Fibroblast of mammary gland (primary cell): Measurements from ENCODE around the gene ENPP1.
"Not testable (repeated sequence)": the region's sequence is repeated elsewhere in the genome, so short reads cannot be mapped to it uniquely, and the experiment has no call there.

Experiments
- DNase-seq: peaks from one replicate; pipeline ENCODE4 v3.0.0-alpha.2; 2010; ENCODE audit warnings: low read depth
- H3K4me3 ChIP-seq: 2 replicates; pipeline ENCODE4 v1.5.1; 2011; ENCODE audit warnings: low read depth, mild to moderate bottlenecking, low read length, moderate library complexity; ENCODE audit not compliant: control insufficient read depth
- CTCF ChIP-seq: conservative IDR thresholded peaks from 2 replicates; pipeline ENCODE4 v1.5.1; 2011; ENCODE audit warnings: low read depth, low read length, inconsistent platforms; ENCODE audit not compliant: control insufficient read depth, insufficient read depth

Gene ENPP1

DNA sequence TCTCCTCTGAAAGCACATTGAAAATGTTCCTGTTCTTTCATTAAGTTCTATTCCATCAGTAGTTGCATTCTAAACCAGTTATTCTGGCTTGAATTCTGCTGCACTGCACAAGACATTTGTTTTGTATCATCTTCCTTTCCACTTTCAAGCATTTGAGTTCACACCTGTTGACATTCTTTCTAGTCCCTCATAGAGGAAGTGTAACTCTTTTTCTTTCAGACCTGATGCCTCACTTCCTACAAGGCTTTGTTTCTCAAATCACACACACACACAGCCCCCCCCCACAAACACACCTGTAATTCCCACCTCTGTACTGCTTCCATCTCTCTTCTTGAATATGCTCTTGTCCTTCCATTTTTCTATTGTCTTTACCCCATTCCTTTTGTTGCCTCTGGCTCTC, 92.4 kb downstream of the ENPP1 start:
- DNase-seq: no peak
- H3K4me3 ChIP-seq: no peak overlapping the region
- TF ChIP-seq CTCF: no peak

DNA sequence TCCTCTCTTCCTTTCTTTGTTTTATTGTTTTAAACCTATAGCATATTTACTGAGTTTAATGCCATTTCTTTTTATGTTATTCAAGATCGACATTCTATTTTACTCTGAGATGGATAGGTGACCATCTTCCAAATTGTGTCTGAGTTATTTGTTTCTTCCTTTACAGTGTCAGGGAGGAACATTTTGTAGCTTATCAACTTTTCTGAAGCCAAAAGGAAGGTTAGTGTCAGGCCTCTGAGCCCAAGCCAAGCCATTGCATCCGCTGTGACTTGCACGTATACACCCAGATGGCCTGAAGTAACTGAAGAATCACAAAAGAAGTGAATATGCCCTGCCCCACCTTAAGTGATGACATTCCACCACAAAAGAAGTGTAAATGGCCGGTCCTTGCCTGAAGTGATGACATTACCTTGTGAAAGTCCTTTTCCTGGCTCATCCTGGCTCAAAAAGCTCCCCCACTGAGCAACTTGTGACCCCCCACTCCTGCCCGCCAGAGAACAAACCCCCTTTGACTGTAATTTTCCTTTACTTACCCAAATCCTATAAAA, 93.6 kb downstream of the ENPP1 start:
- not testable (repeated sequence) for DNase-seq, H3K4me3 ChIP-seq

GRCh38 chr6:131903734-131904133, 95.9 kb downstream of the ENPP1 start:
- peak; percentile 49 for DNase-seq
- not testable (repeated sequence) for H3K4me3 ChIP-seq

DNA sequence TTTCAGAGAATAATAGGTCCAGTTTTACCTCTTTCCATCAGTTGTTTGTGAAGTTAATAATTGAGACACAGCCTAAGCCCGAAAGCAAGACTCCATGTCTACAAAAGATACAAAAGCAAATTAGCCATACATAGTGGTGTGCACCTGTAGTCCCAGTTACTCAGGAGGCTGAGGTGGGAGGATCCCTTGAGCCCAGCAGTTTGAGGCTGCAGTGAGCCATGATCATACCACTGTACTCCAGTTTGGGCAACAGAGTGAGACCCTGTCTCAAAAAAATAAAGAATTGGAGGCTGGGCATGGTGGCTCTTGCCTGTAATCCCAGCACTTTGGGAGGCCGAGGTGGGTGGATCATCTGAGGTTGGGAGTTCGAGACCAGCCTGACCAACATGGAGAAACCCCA, 101.0 kb downstream of the ENPP1 start:
- H3K4me3 ChIP-seq, DNase-seq: not testable (repeated sequence)

GRCh38 chr6:131909408-131910218, 101.8 kb downstream of the ENPP1 start:
- DNase-seq: peak; percentile 76
- TF ChIP-seq CTCF: peak; percentile 96

DNA sequence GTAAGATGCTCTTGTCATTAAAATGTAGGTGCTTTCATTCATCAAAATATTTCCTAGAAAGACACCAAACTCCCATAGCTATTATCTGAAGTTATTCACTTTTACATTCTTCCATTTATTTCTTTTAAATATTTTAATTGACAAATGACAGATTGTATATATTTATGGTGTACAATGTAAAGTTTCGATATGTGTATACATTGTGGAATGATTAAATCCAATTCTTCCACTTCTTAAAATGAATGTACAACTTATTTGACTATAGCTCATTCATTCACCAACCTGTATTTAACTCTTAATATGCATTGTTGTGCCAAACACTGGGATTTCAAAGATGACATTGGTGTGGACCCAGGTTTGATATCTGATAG, 102.4 kb downstream of the ENPP1 start:
- no peak for DNase-seq
- TF ChIP-seq CTCF: no peak

More at GRCh38 chr6:131909408-131910218, 101.8 kb downstream of the ENPP1 start:
- no peak overlapping the region for H3K4me3 ChIP-seq

DNA sequence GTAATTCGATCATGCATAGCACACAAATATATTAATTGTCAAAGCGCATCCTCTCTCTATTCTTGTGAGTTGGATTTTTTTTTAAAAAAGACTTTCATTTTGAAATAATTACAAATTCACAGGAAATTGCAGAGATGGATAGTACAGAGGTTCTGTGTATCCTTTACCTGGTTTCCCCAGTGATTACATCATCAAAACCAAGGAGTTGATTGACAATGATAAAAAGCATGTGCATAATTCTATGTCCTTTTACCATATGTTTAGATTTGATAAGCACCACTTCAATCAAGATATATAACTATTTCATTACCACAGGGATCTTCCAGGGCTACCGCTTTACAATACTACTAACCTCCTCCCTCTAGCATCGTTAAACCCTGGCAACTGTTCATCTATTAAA, 103.1 kb downstream of the ENPP1 start:
- no peak overlapping the region for H3K4me3 ChIP-seq
- no peak for TF ChIP-seq CTCF
- no peak for DNase-seq

More for the DNA sequence above, 102.4 kb downstream of the ENPP1 start:
- no peak overlapping the region for H3K4me3 ChIP-seq

DNA sequence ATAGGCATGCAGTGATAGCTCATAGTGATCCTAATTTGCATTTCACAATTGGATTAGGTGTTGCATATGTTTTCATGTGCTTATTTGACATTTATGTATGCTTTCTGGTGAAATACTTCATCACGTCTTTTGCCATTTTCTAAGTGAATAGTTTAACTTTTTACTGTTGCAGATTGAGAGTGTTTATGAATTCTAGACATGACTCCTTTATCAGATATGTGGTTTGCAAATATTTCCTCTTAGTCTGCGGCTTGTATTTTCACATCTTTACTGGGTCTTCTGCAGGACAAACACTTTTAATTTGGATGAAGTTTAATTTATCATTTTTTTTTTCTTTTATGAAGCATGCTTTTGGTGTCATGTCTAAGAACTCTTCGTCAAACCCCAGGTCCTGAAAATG, 104.1 kb downstream of the ENPP1 start:
- no peak for TF ChIP-seq CTCF
- H3K4me3 ChIP-seq: no peak overlapping the region
- no peak for DNase-seq
